Measurements from ENCODE around the gene BTF3. TPM values are rescaled to one million over a fixed set of nuclear protein-coding genes. Genes with fewer than 3 reads are reported as not detected.

Gene BTF3
- total RNA-seq, 1 experiment from 2014 or later, result 647 TPM

DNA sequence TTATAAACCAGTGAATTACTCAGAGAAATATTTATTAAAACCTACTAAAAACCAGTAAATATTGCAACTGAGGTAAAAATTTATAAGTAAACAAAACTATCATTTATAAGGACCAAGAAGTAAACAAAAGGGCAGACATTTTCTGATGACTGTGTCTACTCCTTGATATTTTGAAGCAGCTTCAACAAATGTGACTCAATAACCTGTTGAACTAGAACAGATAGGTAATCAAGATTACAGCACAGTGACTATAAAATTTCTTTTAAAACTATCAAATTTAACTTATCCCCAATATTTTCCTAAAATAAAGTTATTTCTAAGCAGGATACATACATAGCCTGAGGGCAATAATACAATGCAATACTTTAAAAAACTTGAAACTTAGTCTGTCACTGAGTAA is 54.4 kb downstream of the BTF3 start:
- H3K4me3 ChIP-seq (ENCODE audit: low read depth in 2 of 2, low read length in 2 of 2), result no peak overlapping the region
- BruUV-seq (replicated peaks), result no TSS peak
- H3K27ac ChIP-seq (ENCODE audit: low read length), result no peak overlapping the region
- intact Hi-C loops (cut with micrococcal nuclease; ENCODE audit: unreplicated experiment), result no loop called here
- ChIA-PET CTCF (no interaction called here), POLR2A (no interaction called here)
- in situ Hi-C loops (cut with HindIII; ENCODE audit: low pct_unique_long_range_greater_than_20kb, low sequenced_read_pairs), result no loop called here
- H3K4me1 ChIP-seq (ENCODE audit: control insufficient read depth, insufficient read depth, low read length), result no peaks in the 10 kb centered on the region
- H3K36me3 ChIP-seq (ENCODE audit: control insufficient read depth, insufficient read depth, low read length), result no peaks in the 10 kb centered on the region
- H3K9me3 ChIP-seq (ENCODE audit: control insufficient read depth, insufficient read depth, low read depth, low read length), result no peaks in the 10 kb centered on the region
- no peaks in the 10 kb centered on the region for H3K27me3 ChIP-seq (ENCODE audit: control insufficient read depth, insufficient read depth, low read length)
- ATAC-seq (no peak), DNase-seq (ENCODE audit: low read depth, low spot score) (no peak)
- TF ChIP-seq, protein P1, sequence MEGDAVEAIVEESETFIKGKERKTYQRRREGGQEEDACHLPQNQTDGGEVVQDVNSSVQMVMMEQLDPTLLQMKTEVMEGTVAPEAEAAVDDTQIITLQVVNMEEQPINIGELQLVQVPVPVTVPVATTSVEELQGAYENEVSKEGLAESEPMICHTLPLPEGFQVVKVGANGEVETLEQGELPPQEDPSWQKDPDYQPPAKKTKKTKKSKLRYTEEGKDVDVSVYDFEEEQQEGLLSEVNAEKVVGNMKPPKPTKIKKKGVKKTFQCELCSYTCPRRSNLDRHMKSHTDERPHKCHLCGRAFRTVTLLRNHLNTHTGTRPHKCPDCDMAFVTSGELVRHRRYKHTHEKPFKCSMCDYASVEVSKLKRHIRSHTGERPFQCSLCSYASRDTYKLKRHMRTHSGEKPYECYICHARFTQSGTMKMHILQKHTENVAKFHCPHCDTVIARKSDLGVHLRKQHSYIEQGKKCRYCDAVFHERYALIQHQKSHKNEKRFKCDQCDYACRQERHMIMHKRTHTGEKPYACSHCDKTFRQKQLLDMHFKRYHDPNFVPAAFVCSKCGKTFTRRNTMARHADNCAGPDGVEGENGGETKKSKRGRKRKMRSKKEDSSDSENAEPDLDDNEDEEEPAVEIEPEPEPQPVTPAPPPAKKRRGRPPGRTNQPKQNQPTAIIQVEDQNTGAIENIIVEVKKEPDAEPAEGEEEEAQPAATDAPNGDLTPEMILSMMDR (IDR thresholded peaks at IDR 0.05), result no peak
- no peak for TF ChIP-seq SIN3A (IDR thresholded peaks at IDR 0.05; ENCODE audit: borderline replicate concordance, insufficient read depth, low read depth, low read length)
- TF ChIP-seq, protein P2, sequence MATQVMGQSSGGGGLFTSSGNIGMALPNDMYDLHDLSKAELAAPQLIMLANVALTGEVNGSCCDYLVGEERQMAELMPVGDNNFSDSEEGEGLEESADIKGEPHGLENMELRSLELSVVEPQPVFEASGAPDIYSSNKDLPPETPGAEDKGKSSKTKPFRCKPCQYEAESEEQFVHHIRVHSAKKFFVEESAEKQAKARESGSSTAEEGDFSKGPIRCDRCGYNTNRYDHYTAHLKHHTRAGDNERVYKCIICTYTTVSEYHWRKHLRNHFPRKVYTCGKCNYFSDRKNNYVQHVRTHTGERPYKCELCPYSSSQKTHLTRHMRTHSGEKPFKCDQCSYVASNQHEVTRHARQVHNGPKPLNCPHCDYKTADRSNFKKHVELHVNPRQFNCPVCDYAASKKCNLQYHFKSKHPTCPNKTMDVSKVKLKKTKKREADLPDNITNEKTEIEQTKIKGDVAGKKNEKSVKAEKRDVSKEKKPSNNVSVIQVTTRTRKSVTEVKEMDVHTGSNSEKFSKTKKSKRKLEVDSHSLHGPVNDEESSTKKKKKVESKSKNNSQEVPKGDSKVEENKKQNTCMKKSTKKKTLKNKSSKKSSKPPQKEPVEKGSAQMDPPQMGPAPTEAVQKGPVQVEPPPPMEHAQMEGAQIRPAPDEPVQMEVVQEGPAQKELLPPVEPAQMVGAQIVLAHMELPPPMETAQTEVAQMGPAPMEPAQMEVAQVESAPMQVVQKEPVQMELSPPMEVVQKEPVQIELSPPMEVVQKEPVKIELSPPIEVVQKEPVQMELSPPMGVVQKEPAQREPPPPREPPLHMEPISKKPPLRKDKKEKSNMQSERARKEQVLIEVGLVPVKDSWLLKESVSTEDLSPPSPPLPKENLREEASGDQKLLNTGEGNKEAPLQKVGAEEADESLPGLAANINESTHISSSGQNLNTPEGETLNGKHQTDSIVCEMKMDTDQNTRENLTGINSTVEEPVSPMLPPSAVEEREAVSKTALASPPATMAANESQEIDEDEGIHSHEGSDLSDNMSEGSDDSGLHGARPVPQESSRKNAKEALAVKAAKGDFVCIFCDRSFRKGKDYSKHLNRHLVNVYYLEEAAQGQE (IDR thresholded peaks at IDR 0.05; ENCODE audit: insufficient read depth in 1 of 2, low read depth in 2 of 2, low read length in 1 of 2), result no peak

Other genes with a start within 250 kb of the BTF3 start
- gene FOXD1, start 49.7 kb upstream of the BTF3 start, total RNA-seq (2021; ENCODE audit: unreplicated experiment), result 63.3 TPM
- gene ANKRA2, start 67.2 kb downstream of the BTF3 start, total RNA-seq (2021; ENCODE audit: unreplicated experiment), result 6.7 TPM
- 38.8 TPM for gene UTP15, start 67.3 kb downstream of the BTF3 start, total RNA-seq (2021; ENCODE audit: unreplicated experiment)
- 34.8 TPM for gene ARHGEF28, start 127.8 kb downstream of the BTF3 start, total RNA-seq (2021; ENCODE audit: unreplicated experiment)

Measured in Panc1 (cell line).